Endothelial cell of umbilical vein (primary cell): ENCODE data around the gene DCAF4.

ENCODE experiments used
- CTCF ChIP-seq, 2 donors: IDR thresholded peaks; 1 replicate in 1 of 2; 2 replicates in 1 of 2; pipeline ENCODE4 v1.5.1; 2011; ENCODE audit warnings: low read length in 2 of 2, mild to moderate bottlenecking in 2 of 2, moderate library complexity in 2 of 2, control low read depth in 1 of 2, inconsistent platforms in 1 of 2, low read depth in 1 of 2; ENCODE audit not compliant: insufficient read depth in 1 of 2; ENCODE audit errors: extremely low read depth in 1 of 2
- EZH2 ChIP-seq: IDR thresholded peaks from 2 replicates; pipeline ENCODE4 v1.6.1; 2012; ENCODE audit warnings: borderline replicate concordance, low read depth, mild to moderate bottlenecking, moderate library complexity, low read length, inconsistent platforms; ENCODE audit not compliant: severe bottlenecking
- FOS ChIP-seq: IDR thresholded peaks from 2 replicates; pipeline ENCODE4 v1.6.1; 2011; ENCODE audit warnings: mild to moderate bottlenecking, low read length, moderate library complexity, borderline replicate concordance; ENCODE audit not compliant: insufficient read depth
- GATA2 ChIP-seq: IDR thresholded peaks from 2 replicates; pipeline ENCODE4 v1.7.0; 2011; ENCODE audit warnings: low read depth, mild to moderate bottlenecking, moderate library complexity, mixed read lengths, low read length; ENCODE audit not compliant: insufficient read length, insufficient read depth
- JUN ChIP-seq: IDR thresholded peaks from 2 replicates; pipeline ENCODE4 v1.6.1; 2011; ENCODE audit warnings: borderline replicate concordance, low read depth; ENCODE audit not compliant: insufficient read length, insufficient read depth
- MAX ChIP-seq: IDR thresholded peaks from 2 replicates; pipeline ENCODE4 v1.6.1; 2011; ENCODE audit not compliant: insufficient read depth, insufficient read length
- MYC ChIP-seq: IDR thresholded peaks from one replicate; pipeline ENCODE4 v1.6.1; 2011; ENCODE audit warnings: mild to moderate bottlenecking, low read depth, low read length
- POLR2A ChIP-seq: IDR thresholded peaks from 2 replicates; pipeline ENCODE4 v1.6.1; 2012; ENCODE audit warnings: low read depth, mild to moderate bottlenecking, control low read depth, low read length
- POLR2AphosphoS5 ChIP-seq: IDR thresholded peaks from 2 replicates; pipeline ENCODE4 v1.6.1; 2012; ENCODE audit warnings: low read depth, mild to moderate bottlenecking, control low read depth, low read length, moderate library complexity; ENCODE audit not compliant: insufficient read depth

GRCh38 chr14:72948481-72949138 lies 22.3 kb downstream of the DCAF4 start:
- TF ChIP-seq POLR2A (no peak), CTCF (IDR thresholded peaks at IDR 0.05; ENCODE audit: extremely low read depth in 1 of 2, insufficient read depth in 1 of 2, low read depth in 1 of 2, low read length in 2 of 2) (peak; percentile 87), MAX (no peak), POLR2AphosphoS5 (no peak), MYC (no peak), GATA2 (no peak), JUN (no peak), EZH2 (no peak), FOS (no peak)
